HPDE6-E6E7 (cell line): ENCODE measurements around the gene ATF6B.
"Not testable (repeated sequence)": the region's sequence is repeated elsewhere in the genome, so short reads cannot be mapped to it uniquely, and the experiment has no call there.

Experiments used
- DNase-seq: peaks from one replicate; pipeline ENCODE4 v3.0.0; 2011; ENCODE audit warnings: missing footprints; ENCODE audit errors: extremely low spot score

ATF6B gene

DNA sequence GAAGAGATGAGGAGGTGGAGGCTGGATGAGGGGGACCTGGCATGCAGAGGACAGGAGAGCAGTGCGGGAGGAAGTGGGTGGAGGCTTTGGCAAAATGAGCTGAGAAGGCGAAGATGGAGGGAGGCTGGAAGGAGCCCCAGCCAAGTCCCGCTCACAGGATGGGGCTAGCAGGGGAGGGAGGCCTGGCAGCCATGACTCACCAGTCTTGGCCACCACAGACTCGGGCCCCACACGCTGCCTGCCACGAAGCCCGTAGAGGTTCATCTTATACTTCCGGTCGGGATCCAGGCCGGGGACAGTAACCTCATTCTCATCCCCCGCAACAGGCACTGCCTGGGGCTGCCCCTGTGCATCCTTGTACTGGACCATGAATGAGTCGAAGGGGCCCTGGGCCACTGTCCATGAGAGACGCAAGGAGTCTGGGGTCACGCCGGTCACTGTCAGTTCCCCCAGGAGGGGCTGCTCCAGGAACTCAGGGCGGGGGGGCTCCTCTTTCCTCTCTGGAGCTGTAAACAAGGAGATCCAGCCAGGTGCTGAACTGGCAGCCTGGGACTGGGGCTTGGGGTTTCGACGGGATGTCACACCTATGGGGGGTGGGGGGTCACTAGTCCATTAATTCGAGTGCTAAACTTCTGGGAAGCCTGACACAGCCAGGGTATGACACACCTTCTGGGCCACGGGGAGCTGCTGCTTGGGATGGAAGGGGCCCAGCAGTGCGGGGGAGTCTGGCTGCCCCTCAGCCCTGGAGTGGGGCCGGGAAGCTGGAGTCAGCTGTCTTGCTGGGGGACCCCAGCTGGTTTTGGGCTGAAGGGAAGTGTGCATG, 46.7 kb downstream of the ATF6B start:
- DNase-seq: peak; percentile 67

DNA sequence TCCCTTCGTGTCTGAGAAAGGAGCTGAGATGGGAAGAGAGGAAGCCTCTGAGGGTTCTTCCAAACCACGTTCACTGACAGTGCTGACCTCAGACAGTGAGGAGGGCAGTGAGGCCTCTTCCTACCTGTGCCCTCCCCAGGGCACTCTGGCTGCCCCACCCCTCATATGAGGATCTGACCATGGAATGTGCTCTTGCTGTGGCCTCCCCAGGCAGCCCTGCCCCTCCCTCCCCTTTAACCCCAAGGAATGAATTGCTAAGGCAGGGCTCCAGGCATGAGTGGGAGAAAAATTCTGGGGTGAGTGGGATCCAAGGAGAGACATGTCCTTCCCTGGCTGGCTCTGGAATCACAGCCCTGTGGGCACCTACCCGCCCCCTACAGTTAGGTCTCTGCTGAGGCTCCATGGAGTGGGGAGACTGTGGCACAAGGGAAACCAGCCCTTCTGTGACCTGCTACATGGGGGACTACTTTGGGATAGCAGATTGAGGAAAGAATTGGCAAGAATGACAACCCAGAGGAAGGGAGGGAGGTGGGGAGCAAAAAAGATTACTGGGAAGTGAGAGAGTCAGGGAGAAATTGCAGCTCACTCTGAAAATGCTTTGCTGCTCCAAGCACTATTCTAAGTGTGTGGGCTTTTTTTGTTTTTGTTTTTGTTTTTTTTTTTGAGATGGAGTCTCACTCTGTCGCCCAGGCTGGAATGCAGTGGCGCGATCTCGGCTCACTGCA, 48.3 kb downstream of the ATF6B start:
- no peak for DNase-seq

DNA sequence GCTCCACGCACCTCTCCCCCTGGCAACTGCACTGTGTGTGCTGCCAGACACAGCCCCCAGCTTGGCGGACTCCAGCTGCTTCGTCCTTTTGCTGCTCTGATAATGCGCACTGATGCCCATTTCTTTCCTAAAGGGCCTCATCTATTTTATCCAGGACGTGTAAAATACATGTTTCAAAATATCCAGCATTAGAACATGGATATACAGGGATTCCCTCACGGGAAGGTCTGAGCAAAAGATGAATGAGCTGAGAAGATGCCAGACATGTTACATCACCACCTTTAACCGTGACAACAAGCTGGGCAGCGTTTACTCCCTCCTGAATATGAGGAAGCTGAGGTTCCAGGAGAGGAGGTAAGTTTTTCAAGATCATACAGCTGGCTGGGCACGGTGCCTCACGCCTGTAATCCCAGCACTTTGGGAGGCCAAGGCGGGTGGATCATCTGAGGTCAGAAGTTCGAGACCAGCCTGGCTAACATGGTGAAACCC, 51.7 kb downstream of the ATF6B start:
- DNase-seq: peak; percentile 78

DNA sequence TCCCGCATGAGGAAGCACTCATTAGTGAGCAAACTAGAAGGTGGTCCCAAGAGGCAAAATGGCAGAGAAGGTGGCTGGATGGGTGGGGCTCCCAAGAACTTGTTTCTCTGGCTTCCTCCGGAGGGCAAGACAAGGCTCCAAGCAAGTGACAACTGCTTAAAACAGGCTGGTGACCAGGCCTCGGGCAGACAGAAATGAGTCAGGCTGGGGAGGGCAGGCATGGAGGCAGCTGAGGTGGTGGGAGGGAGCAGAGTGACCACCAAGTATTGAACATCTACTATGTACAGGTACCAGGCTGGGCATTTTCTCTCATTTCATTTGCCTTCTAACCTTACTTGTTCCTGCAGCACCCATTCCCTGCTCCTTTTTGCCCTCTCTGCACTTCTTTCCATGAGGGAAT, 52.3 kb downstream of the ATF6B start:
- no peak for DNase-seq

DNA sequence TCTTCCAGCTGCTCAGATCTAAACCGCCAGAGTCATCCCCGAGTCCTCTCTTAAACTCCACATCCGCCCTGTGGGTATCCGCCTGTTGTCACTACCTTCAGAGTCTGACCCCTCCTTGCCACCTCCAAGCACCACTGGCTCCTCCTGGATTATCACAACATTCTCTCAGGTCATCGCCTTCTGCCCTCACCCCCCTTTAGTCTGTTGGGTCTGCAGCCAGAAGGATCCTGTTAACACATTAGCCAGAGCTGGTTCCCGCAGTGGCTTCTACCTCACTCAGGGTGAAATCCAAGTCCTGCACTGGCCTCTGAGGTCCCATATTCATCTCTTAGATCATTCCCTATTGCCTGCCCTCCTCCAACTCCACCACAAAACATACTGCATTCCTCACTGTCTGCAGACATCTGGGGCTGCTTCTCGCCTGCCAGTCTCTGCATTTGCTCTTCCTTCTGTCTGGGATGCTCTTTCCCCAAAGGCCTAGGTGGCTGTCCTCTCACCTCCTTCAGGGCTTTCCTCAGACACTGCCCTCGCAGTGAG, 53.0 kb downstream of the ATF6B start:
- no peak for DNase-seq

DNA sequence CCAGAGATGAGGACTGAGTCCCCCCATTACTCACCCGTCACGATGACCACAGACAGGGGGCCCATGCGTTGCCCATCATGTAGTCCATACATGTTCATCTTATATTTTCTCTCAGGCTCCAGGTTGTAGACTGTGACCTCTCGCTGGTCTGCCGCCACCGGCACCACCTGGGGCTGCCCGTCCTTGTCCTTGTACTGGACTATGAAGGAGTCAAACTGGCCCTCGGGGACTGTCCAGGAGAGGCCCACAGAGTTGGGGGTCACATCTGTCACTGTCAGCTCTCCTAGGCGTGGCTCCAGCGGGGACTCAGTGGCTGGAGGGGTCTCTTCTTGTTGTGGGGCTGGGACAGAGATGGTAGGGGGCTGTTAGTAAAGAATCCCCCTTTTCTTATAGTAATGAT, 54.4 kb downstream of the ATF6B start:
- DNase-seq: no peak

DNA sequence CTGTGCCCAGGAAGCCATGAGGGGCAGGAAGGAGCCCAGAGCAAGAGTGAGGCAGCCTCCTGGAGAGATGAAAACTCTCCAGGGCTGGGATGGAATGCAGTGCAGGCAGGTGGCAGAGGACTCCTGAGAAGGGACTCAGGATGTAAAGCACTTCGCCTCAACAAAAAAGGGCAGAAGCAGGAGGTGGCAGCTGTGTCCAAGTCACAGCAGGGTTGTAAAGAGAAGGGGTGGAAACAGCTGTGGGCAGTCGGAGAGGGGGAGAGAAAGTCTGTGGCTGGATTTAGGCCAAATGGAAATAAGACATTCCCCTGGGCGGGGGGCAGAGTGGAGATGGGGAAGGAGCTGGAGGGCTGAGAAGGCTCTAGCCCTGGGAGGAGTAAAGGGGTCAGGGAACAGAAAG, 54.9 kb downstream of the ATF6B start:
- no peak for DNase-seq

DNA sequence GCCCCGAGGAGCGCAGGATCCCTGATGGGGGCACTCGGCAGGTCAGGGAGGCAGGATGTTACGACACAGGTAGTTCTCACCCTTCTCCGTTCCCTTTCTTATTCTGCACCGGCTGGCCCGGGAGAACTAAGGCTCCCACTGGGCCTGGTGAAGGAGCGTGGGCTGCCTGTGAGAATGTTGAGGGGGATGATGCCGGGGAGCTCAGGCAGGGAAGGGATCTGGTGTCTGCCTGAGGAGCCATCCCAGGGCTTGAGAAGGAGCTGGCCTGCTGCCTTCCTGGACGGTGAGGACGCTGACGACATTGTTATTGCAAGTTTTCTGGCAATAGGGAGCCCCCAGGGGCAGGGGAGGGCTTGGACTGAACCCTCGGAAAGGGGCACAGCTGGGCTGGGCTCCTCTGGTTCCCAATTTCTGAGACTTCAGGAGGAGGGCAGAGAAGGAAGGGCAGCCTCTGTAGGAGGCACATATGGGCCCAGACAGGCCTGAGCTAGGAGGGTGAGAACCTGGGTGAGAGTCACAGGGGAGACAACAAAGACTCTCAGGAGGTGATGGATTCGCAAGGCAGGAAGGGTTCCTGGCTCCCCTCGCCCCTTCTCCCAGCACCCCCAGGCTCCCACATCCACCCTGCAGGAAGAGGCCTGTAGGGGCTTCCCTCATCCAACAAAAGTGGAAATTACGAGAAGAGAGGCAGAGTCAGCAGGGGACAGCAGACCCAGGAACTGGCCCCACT, 57.1 kb downstream of the ATF6B start:
- DNase-seq: no peak

DNA sequence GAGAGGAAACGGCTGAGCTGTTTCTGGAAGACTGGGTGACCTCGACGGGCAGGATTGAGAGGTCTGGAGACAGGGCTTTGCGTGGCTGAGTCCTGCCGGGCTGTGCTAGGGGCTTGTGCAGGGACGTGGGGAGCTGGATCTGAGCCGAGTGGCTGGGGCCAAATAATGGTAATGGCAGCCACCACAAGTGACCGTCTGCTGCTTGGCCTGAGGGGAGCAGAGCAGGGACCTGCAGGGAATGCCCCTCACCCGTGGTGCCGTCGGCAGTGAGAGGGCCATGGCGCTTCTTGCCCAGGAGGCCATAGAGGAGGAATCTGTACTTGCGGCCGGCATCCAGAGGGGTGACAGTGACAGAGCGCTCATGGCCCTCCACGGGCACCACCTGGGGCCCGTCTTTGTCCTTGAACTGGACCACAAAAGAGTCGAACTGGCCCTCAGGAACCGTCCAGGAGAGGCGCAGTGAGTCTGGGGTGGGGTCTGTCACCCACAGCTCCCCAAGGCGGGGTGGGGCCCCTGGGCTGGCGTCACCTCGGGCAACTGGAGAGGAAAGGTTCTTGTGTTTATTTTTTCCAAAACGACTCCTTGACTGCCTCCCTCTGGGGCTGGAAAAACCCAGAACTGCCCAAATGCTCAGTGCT, 58.0 kb downstream of the ATF6B start:
- DNase-seq: no peak

DNA sequence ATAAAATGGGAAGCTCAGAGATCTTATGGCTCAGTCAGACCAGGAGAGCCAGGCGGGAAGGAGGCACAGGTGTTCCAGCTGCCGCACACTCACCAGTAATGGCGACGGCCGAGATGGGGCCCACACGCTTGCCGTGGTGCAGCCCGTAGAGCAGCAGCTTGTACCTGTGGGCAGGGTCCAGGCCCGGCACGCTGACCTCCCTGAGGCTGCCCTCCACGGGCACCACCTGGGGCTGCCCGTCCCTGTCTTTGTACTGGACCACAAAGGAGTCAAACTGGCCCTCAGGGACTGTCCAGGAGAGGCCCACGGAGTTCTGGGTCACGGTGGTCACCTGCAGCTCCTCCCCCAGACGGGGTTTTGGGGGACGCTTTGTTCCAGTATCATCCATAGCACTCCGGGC, 58.6 kb downstream of the ATF6B start:
- DNase-seq: no peak

DNA sequence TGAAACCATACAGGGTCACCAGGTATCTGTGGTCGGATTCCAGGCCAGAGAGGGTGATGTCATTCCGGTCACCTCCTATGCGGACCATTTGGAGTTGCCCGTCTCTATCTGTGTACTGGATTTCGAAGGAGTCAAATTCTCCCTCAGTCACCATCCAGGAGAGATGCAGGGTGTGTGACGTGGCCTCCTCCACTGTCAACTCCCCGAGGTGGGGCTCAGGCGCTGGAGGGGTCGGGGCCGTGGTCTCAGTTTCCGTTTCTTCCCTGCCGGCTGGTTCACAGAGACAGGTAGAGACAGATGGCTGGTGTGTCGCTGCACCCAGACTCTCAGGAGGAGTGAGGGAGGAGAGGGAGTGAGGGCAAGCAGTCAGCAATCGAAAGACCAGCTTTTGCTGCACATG, 59.2 kb downstream of the ATF6B start:
- no peak for DNase-seq

DNA sequence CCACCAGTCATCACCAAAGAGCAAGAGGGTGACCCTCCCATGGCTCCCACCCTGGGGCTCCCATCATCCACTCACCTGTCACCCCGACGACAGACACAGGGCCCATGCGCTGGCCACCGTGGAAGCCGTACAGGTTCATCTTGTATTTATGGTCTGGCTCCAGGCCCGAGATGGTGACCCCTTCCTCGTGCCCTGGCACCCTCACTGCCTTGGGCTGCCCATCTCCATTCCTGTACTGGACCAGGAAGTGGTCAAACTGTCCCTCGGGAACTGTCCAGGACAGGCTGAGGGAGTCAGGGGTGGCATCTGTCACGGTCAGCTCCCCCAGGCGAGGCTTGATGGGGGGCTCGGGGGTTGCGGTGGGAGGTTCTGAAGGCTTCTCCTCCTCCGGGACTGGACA, 59.7 kb downstream of the ATF6B start:
- not testable (repeated sequence) for DNase-seq

DNA sequence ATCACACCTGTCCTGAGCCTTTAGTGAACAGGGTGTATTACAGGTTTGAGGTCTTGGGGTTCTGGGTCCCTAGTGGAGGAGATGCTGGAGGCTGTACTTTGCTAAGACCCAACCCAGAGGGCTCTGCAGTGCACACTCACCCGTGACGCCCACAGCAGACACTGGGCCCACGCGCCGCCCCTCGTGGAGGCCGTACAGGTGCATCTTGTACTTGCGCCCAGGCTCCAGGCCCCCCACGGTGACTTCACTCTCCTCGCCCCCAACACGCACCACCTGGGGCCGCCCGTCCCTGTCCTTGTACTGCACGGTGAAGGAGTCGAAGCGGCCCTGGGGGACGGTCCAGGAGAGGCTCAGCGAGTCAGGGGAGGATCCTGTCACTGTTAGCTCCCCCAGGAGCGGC, 60.5 kb downstream of the ATF6B start:
- not testable (repeated sequence) for DNase-seq
